Measurements from ENCODE around the gene EMCN. TPM values are rescaled to one million over a fixed set of nuclear protein-coding genes. Genes with fewer than 3 reads are reported as not detected.

The EMCN gene
- polyA plus RNA-seq, 3 donors = not detected

DNA sequence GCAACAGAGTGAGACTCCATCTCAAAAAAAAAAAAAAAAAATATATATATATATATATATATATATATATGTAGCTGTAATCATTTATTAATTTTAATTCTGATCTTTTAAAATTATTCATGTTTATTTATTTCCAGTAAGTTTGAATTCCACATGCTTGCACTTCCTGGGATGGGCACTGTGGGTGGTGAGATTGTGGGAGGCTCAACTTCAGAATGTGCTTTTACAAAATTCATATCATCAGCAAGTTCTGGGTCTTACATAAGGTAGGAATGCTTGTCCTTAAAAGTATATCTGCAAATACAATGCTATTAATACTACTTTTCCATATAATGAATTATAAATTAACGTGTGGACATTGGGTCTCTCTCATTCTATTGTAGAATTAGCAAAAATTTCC, 156.5 kb downstream of the EMCN start:
- no peak overlapping the region for H3K9ac ChIP-seq (ENCODE audit: insufficient read depth, low read length, poor library complexity, severe bottlenecking)
- H3K4me2 ChIP-seq (replicated peaks; ENCODE audit: extremely low read depth, low read length, poor library complexity, severe bottlenecking) = no peak overlapping the region
- no peaks in the 10 kb centered on the region for H3K79me2 ChIP-seq (ENCODE audit: insufficient read depth, low read length)
- Mint-ChIP-seq H3K27ac (no peak overlapping the region), H3K4me3 (no peak overlapping the region), H3K36me3 (no peaks in the 10 kb centered on the region), H3K27me3 (ENCODE audit: low read depth in 3 of 3) (no peaks in the 10 kb centered on the region), H3K4me1 (no peaks in the 10 kb centered on the region), H3K9me3 (peaks cover 0 to 17% (median 6%) of the 10 kb centered on the region in 7 donors)
- DNase-seq = no peak
- no peaks in the 10 kb centered on the region for H3K27me3 ChIP-seq (ENCODE audit: control insufficient read depth in 2 of 2, insufficient read depth in 2 of 2, low read length in 2 of 2)
- intact Hi-C loops (cut with micrococcal nuclease) = no loop called here
- H3K27ac ChIP-seq (ENCODE audit: low read depth in 1 of 2, low read length in 2 of 2) = no peak overlapping the region
- no peak overlapping the region for H2AFZ ChIP-seq (ENCODE audit: insufficient read depth, low read depth, low read length, poor library complexity, severe bottlenecking)
- H3K9me3 ChIP-seq (replicated peaks in 1 of 2; ENCODE audit: control insufficient read depth in 1 of 2, insufficient read depth in 1 of 2, low read length in 2 of 2) = peaks cover 0 to 18% of the 10 kb centered on the region in 2 donors
- H3K4me1 ChIP-seq (ENCODE audit: control insufficient read depth in 1 of 2, insufficient read depth in 2 of 2, low read length in 2 of 2) = no peaks in the 10 kb centered on the region
- no peaks in the 10 kb centered on the region for H4K20me1 ChIP-seq (ENCODE audit: insufficient read depth, low read length)
- TF ChIP-seq, protein P1, sequence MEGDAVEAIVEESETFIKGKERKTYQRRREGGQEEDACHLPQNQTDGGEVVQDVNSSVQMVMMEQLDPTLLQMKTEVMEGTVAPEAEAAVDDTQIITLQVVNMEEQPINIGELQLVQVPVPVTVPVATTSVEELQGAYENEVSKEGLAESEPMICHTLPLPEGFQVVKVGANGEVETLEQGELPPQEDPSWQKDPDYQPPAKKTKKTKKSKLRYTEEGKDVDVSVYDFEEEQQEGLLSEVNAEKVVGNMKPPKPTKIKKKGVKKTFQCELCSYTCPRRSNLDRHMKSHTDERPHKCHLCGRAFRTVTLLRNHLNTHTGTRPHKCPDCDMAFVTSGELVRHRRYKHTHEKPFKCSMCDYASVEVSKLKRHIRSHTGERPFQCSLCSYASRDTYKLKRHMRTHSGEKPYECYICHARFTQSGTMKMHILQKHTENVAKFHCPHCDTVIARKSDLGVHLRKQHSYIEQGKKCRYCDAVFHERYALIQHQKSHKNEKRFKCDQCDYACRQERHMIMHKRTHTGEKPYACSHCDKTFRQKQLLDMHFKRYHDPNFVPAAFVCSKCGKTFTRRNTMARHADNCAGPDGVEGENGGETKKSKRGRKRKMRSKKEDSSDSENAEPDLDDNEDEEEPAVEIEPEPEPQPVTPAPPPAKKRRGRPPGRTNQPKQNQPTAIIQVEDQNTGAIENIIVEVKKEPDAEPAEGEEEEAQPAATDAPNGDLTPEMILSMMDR (IDR thresholded peaks at IDR 0.05) = no peak
- H3K36me3 ChIP-seq (replicated peaks in 1 of 2; ENCODE audit: control insufficient read depth in 1 of 2, insufficient read depth in 2 of 2, low read length in 2 of 2) = no peaks in the 10 kb centered on the region
- H3K4me3 ChIP-seq (replicated peaks in 1 of 3; ENCODE audit: low read depth in 2 of 3, low read length in 3 of 3) = no peak overlapping the region
- WGBS (ENCODE audit: insufficient coverage) = no CpG with 5 or more reads among the region's 1 CpG

DNA sequence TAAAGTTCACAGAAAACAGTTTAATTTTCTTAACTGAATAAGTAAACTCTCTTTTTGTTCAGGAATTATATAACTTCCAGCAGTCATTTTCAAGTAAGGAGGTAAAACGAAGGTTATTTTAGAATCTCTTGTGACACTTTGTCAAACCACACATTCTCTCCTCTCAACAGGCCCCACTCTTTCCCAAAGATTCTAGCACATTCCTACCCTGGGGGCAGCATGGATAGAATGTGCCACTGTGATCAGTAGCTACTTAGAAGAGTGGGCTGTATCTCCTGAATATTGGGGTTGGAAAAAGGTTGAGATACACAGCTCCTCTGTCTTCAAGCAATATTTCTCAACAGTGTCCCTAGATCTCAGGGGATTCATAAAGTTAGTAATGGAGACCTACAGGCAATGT, 157.6 kb downstream of the EMCN start:
- Mint-ChIP-seq H3K4me1 (no peaks in the 10 kb centered on the region), H3K9me3 (peaks cover 0 to 22% (median 7%) of the 10 kb centered on the region in 7 donors), H3K27ac (no peak overlapping the region), H3K27me3 (ENCODE audit: low read depth in 3 of 3) (no peaks in the 10 kb centered on the region), H3K36me3 (no peaks in the 10 kb centered on the region), H3K4me3 (no peak overlapping the region)
- no peak overlapping the region for H3K9ac ChIP-seq (ENCODE audit: insufficient read depth, low read length, poor library complexity, severe bottlenecking)
- intact Hi-C loops (cut with micrococcal nuclease) = no loop called here
- no peak overlapping the region for H3K4me2 ChIP-seq (replicated peaks; ENCODE audit: extremely low read depth, low read length, poor library complexity, severe bottlenecking)
- H3K4me3 ChIP-seq (replicated peaks in 1 of 3; ENCODE audit: low read depth in 2 of 3, low read length in 3 of 3) = no peak overlapping the region
- H2AFZ ChIP-seq (ENCODE audit: insufficient read depth, low read depth, low read length, poor library complexity, severe bottlenecking) = no peak overlapping the region
- H3K27ac ChIP-seq (ENCODE audit: low read depth in 1 of 2, low read length in 2 of 2) = no peak overlapping the region
- DNase-seq = no peak
- no CpG with 5 or more reads among the region's 1 CpG for WGBS (ENCODE audit: insufficient coverage)
- H3K36me3 ChIP-seq (replicated peaks in 1 of 2; ENCODE audit: control insufficient read depth in 1 of 2, insufficient read depth in 2 of 2, low read length in 2 of 2) = no peaks in the 10 kb centered on the region
- no peaks in the 10 kb centered on the region for H3K79me2 ChIP-seq (ENCODE audit: insufficient read depth, low read length)
- no peaks in the 10 kb centered on the region for H3K4me1 ChIP-seq (ENCODE audit: control insufficient read depth in 1 of 2, insufficient read depth in 2 of 2, low read length in 2 of 2)
- H3K9me3 ChIP-seq (replicated peaks in 1 of 2; ENCODE audit: control insufficient read depth in 1 of 2, insufficient read depth in 1 of 2, low read length in 2 of 2) = peaks cover 0 to 18% of the 10 kb centered on the region in 2 donors
- H3K27me3 ChIP-seq (ENCODE audit: control insufficient read depth in 2 of 2, insufficient read depth in 2 of 2, low read length in 2 of 2) = no peaks in the 10 kb centered on the region
- no peaks in the 10 kb centered on the region for H4K20me1 ChIP-seq (ENCODE audit: insufficient read depth, low read length)
- TF ChIP-seq, protein P1 (IDR thresholded peaks at IDR 0.05) = no peak

All from CD14-positive monocyte (primary cell).